ENCODE results near the gene ZNF117. TPM values are rescaled to one million over a fixed set of nuclear protein-coding genes. Genes with fewer than 3 reads are reported as not detected.
A peak's percentile ranks its signal among the peaks of the same experiment; 100 is the strongest.
"Not testable (repeated sequence)": the region's sequence is repeated elsewhere in the genome, so short reads cannot be mapped to it uniquely, and the experiment has no call there.

The ZNF117 gene
- total RNA-seq, 1 experiment from 2014 or later = 7.0 TPM

DNA sequence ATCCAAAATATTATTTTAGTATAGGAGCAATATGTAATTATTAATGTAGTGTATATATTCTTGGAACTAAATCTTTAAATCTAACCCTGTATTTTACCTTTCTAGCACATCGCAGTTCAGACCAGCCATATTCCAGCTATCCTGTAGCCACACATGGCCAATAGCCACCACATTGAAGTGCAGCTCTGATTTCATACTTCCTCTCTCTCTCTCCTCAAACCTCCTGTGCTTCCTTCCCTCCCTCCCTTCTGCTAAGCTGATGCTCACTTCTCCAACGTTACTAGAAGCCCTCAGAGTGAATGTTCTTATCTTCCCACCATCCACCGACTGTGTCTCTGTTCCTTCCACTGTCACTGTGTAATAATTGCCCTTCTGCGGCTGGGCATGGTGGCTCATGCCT, 16.2 kb upstream of the ZNF117 start:
- Mint-ChIP-seq H3K9me3 (peaks cover 27% of the 10 kb centered on the region), H3K4me3 (peak overlapping the region; percentile 93; the same call in 1 of the 2 replicates), H3K27ac (peak overlapping the region; percentile 40), H3K36me3 (peaks cover 19% of the 10 kb centered on the region), H3K4me1 (peaks cover 23% of the 10 kb centered on the region)
- POLR2A ChIA-PET = interaction anchor here (0.5 to 2.1 kb wide), 8 partner anchors 10 to 1840 kb away, joined by 3 to 15 read pairs (median 4); no protein-coding TSS in a partner anchor
- H3K27me3 Mint-ChIP-seq (ENCODE audit: low read depth); DNase-seq (ENCODE audit: low spot score); ATAC-seq: not testable (repeated sequence)
- CTCF ChIA-PET = interaction anchor here (1.0 to 1.9 kb wide), 4 partner anchors 31 to 119 kb away, joined by 3 to 10 read pairs (median 6); no protein-coding TSS in a partner anchor

DNA sequence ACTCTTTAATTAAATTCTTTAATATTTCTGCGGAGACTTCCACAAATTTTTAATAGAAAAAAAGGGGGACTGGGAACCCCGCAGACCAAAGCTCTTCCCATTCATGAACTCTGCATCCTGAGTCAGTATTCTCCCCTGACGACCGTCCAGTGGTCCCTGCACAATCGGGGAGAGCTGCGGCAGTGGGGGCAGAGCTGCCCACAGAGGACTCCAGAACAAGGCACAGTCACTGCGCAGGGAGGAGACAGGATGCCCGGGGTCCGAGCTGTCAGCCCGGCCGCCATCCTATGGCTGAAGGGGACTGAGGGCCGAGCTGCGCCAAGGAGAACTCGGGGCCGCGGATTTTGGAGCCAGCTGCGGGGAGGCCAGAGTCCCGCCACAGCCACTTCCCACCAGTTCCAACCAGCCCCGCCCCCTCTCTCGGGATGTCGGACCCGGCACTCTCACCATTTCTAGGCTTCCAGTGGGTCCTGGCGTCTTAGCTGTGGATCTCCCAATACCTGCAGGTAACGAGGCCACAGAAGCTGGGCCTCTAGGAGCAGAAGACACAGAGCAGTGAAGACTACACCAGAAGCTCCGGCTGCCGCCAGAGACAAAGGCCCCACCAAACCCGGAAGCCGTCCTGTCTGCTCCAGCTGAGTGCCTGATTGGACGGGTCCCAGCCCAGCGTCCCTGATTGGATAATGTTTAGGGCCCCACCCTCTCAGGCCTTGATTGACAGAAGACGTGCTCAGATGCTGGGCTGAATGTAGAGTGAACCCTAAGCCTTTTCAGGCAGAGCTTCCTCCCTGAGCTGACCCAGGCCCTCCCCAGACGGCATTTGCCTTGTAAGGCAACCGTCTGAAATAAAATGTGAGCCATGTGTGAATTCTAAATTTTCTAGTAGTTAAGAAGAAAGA, 15.5 kb upstream of the ZNF117 start, which contains the start of gene ERV3-1:
TSS of gene ERV3-1 (minus strand) at position 594 of the 899 bp plus-strand sequence. CDS start 13,661 bp downstream, outside the sequence.
- H3K36me3 Mint-ChIP-seq = peaks cover 26% of the 10 kb centered on the region
- H3K27ac Mint-ChIP-seq = peak within 1 kb of the TSS; percentile 98
- H3K9me3 Mint-ChIP-seq = peaks cover 26% of the 10 kb centered on the region
- DNase-seq (ENCODE audit: low spot score) (peak; percentile 86), ATAC-seq (peak; percentile 99)
- H3K27me3 Mint-ChIP-seq (ENCODE audit: low read depth) = no peaks in the 10 kb centered on the region; the same call in 1 of the 2 replicates
- POLR2A ChIA-PET = interaction anchor here (0.5 to 2.1 kb wide), 10 partner anchors 11 to 1841 kb away, joined by 3 to 15 read pairs (median 4); no protein-coding TSS in a partner anchor
- CTCF ChIA-PET = interaction anchor here (1.0 to 1.9 kb wide), 4 partner anchors 32 to 118 kb away, joined by 3 to 10 read pairs (median 6); no protein-coding TSS in a partner anchor
- H3K4me1 Mint-ChIP-seq = peaks cover 23% of the 10 kb centered on the region
- peak within 1 kb of the TSS; percentile 93 for H3K4me3 Mint-ChIP-seq
- TF ChIP-seq ZNF121 (CRISPR knock-in tag; IDR thresholded peaks at IDR 0.05) (no peak), ZNF671 (CRISPR knock-in tag; IDR thresholded peaks at IDR 0.05) (no peak), RORB (CRISPR knock-in tag; IDR thresholded peaks at IDR 0.05) (no peak), JAZF1 (CRISPR knock-in tag; IDR thresholded peaks at IDR 0.05) (no peak), ZBTB21 (CRISPR knock-in tag; IDR thresholded peaks at IDR 0.05; ENCODE audit: borderline replicate concordance) (no peak), TEAD1 (CRISPR knock-in tag; IDR thresholded peaks at IDR 0.05) (0 out of 2 replicates have a peak, but pooled peaks have one; percentile 52), CREM (CRISPR knock-in tag; IDR thresholded peaks at IDR 0.05) (no peak), PRRX2 (CRISPR knock-in tag; IDR thresholded peaks at IDR 0.05) (no peak), TEAD4 (CRISPR knock-in tag; IDR thresholded peaks at IDR 0.05) (0 out of 2 replicates have a peak, but pooled peaks have one; percentile 25), SMAD3 (CRISPR knock-in tag; IDR thresholded peaks at IDR 0.05; ENCODE audit: borderline replicate concordance) (no peak), ELF4 (CRISPR knock-in tag; IDR thresholded peaks at IDR 0.05; ENCODE audit: low read depth) (no peak), CBFB (CRISPR knock-in tag; IDR thresholded peaks at IDR 0.05; ENCODE audit: low read depth) (no peak), NFATC4 (CRISPR knock-in tag; IDR thresholded peaks at IDR 0.05) (no peak)
- TF ChIP-seq, protein P1, sequence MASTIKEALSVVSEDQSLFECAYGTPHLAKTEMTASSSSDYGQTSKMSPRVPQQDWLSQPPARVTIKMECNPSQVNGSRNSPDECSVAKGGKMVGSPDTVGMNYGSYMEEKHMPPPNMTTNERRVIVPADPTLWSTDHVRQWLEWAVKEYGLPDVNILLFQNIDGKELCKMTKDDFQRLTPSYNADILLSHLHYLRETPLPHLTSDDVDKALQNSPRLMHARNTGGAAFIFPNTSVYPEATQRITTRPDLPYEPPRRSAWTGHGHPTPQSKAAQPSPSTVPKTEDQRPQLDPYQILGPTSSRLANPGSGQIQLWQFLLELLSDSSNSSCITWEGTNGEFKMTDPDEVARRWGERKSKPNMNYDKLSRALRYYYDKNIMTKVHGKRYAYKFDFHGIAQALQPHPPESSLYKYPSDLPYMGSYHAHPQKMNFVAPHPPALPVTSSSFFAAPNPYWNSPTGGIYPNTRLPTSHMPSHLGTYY (CRISPR knock-in tag; IDR thresholded peaks at IDR 0.05) = no peak
- TF ChIP-seq, protein P2, sequence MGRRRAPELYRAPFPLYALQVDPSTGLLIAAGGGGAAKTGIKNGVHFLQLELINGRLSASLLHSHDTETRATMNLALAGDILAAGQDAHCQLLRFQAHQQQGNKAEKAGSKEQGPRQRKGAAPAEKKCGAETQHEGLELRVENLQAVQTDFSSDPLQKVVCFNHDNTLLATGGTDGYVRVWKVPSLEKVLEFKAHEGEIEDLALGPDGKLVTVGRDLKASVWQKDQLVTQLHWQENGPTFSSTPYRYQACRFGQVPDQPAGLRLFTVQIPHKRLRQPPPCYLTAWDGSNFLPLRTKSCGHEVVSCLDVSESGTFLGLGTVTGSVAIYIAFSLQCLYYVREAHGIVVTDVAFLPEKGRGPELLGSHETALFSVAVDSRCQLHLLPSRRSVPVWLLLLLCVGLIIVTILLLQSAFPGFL (CRISPR knock-in tag; IDR thresholded peaks at IDR 0.05; ENCODE audit: borderline replicate concordance) = no peak
- TF ChIP-seq, protein P3, sequence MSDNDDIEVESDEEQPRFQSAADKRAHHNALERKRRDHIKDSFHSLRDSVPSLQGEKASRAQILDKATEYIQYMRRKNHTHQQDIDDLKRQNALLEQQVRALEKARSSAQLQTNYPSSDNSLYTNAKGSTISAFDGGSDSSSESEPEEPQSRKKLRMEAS (CRISPR knock-in tag; IDR thresholded peaks at IDR 0.05) = 0 out of 2 replicates have a peak, but pooled peaks have one; percentile 15
- TF ChIP-seq, protein P4, sequence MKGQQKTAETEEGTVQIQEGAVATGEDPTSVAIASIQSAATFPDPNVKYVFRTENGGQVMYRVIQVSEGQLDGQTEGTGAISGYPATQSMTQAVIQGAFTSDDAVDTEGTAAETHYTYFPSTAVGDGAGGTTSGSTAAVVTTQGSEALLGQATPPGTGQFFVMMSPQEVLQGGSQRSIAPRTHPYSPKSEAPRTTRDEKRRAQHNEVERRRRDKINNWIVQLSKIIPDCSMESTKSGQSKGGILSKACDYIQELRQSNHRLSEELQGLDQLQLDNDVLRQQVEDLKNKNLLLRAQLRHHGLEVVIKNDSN (CRISPR knock-in tag; IDR thresholded peaks at IDR 0.05) = no peak
- TF ChIP-seq, protein P5, sequence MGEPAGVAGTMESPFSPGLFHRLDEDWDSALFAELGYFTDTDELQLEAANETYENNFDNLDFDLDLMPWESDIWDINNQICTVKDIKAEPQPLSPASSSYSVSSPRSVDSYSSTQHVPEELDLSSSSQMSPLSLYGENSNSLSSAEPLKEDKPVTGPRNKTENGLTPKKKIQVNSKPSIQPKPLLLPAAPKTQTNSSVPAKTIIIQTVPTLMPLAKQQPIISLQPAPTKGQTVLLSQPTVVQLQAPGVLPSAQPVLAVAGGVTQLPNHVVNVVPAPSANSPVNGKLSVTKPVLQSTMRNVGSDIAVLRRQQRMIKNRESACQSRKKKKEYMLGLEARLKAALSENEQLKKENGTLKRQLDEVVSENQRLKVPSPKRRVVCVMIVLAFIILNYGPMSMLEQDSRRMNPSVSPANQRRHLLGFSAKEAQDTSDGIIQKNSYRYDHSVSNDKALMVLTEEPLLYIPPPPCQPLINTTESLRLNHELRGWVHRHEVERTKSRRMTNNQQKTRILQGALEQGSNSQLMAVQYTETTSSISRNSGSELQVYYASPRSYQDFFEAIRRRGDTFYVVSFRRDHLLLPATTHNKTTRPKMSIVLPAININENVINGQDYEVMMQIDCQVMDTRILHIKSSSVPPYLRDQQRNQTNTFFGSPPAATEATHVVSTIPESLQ (CRISPR knock-in tag; IDR thresholded peaks at IDR 0.05) = no peak
- TF ChIP-seq, protein P6, sequence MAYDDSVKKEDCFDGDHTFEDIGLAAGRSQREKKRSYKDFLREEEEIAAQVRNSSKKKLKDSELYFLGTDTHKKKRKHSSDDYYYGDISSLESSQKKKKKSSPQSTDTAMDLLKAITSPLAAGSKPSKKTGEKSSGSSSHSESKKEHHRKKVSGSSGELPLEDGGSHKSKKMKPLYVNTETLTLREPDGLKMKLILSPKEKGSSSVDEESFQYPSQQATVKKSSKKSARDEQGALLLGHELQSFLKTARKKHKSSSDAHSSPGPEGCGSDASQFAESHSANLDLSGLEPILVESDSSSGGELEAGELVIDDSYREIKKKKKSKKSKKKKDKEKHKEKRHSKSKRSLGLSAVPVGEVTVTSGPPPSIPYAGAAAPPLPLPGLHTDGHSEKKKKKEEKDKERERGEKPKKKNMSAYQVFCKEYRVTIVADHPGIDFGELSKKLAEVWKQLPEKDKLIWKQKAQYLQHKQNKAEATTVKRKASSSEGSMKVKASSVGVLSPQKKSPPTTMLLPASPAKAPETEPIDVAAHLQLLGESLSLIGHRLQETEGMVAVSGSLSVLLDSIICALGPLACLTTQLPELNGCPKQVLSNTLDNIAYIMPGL (CRISPR knock-in tag; IDR thresholded peaks at IDR 0.05) = no peak; the same call in 1 of the 2 replicates
- TF ChIP-seq, protein P7, sequence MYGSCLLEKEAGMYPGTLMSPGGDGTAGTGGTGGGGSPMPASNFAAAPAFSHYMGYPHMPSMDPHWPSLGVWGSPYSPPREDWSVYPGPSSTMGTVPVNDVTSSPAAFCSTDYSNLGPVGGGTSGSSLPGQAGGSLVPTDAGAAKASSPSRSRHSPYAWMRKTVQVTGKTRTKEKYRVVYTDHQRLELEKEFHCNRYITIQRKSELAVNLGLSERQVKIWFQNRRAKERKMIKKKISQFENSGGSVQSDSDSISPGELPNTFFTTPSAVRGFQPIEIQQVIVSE (CRISPR knock-in tag; IDR thresholded peaks at IDR 0.05; ENCODE audit: borderline replicate concordance) = no peak
- TF ChIP-seq, protein P8, sequence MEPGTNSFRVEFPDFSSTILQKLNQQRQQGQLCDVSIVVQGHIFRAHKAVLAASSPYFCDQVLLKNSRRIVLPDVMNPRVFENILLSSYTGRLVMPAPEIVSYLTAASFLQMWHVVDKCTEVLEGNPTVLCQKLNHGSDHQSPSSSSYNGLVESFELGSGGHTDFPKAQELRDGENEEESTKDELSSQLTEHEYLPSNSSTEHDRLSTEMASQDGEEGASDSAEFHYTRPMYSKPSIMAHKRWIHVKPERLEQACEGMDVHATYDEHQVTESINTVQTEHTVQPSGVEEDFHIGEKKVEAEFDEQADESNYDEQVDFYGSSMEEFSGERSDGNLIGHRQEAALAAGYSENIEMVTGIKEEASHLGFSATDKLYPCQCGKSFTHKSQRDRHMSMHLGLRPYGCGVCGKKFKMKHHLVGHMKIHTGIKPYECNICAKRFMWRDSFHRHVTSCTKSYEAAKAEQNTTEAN (CRISPR knock-in tag; IDR thresholded peaks at IDR 0.05) = no peak
- TF ChIP-seq, protein P9, sequence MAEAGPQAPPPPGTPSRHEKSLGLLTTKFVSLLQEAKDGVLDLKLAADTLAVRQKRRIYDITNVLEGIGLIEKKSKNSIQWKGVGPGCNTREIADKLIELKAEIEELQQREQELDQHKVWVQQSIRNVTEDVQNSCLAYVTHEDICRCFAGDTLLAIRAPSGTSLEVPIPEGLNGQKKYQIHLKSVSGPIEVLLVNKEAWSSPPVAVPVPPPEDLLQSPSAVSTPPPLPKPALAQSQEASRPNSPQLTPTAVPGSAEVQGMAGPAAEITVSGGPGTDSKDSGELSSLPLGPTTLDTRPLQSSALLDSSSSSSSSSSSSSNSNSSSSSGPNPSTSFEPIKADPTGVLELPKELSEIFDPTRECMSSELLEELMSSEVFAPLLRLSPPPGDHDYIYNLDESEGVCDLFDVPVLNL (CRISPR knock-in tag; IDR thresholded peaks at IDR 0.05; ENCODE audit: borderline replicate concordance, low read depth) = no peak

Data from WTC11 (cell line).